HG03460 (cell line): ENCODE data around the gene SPP2.

Experiments
- ATAC-seq: cut with Tn5 transposase; IDR thresholded peaks from one replicate; pipeline ENCODE4 v1.9.1; 2021; ENCODE audit not compliant: unreplicated experiment

The SPP2 gene

DNA sequence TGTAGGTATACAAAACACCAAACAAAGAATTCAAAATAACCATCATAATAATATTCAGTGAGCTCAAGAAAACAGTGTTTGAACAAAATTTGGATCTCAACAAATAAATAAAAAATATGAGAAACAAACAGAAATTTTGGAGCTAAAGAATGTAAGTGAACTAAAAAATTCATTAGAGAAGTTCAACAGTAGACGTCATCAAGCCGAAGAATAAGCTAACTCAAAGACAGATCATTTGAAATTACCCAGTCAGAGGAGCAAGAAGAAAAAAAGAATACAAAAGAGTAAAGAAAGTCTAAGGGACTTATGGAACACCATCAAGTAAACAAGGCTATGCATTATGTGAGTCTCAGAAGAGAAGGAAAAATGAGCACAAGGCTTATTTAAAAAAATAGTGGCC, 16.6 kb upstream of the SPP2 start:
- ATAC-seq, result no peak

- no peak for ATAC-seq
Measured at GRCh38 chr2:234038076-234038802, 12.3 kb upstream of the SPP2 start.

GRCh38 chr2:234044157-234044556, 6.3 kb upstream of the SPP2 start:
- no peak for ATAC-seq

DNA sequence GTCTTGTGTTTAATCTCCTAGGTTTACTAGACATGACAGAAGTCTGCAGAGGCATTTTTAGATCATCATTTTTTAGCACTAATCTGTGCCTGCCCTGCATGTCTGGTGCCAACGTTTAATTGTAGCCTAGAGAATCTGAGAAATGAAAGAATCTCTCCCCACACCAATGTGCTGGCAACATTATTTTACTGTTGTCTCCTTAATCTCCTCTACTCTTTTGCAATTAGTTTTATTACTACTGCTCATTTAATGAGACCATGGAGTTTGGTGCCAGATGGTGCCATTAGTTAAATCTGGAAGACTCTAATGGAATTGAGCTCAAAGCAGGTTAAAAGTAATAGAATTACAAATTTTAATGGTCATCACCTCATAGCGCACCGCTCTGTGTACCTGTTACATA, 4.0 kb upstream of the SPP2 start:
- ATAC-seq, result no peak

DNA sequence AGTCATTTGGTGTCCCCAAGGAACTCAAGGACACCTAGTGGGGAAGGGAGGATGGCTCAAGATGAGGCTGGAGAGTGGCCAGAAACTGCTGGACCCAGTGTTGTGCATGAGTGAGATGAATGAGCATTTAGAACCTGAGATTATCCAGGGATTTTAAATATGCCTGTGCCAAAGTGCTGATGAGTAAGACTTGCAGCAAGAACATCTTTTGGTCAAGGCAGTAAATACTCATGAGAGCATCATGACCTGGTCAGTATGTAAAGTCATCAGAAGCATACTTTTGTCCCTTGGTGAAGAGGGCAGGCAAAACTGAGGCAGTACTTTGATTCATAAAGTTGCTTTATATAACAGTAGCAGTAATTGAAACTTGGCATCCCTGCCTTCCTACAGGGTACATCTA, 3.1 kb upstream of the SPP2 start:
- ATAC-seq, result no peak

DNA sequence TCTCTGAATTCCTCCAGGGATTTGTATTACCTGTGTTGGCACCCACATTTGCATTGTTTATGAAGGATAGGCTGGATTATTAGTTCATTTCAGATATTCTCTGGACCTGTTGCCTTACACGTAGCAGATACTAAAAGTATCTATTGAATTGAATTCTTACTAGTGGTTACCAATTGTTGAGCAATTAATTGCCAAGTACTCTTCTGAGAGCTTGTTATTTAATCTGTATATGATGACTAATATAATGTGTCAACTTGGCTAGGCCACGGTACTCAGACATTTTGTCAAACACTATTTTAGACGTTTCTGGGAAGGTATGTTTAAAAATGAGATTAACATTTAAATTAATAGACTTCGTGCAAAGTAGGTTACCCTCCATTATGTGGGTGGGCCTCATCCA, 2.5 kb upstream of the SPP2 start:
- no peak for ATAC-seq

- no peak for ATAC-seq
Measured at GRCh38 chr2:234051374-234052070, 1.0 kb downstream of the SPP2 start.

GRCh38 chr2:234058881-234059280, 8.4 kb downstream of the SPP2 start:
- no peak for ATAC-seq

DNA sequence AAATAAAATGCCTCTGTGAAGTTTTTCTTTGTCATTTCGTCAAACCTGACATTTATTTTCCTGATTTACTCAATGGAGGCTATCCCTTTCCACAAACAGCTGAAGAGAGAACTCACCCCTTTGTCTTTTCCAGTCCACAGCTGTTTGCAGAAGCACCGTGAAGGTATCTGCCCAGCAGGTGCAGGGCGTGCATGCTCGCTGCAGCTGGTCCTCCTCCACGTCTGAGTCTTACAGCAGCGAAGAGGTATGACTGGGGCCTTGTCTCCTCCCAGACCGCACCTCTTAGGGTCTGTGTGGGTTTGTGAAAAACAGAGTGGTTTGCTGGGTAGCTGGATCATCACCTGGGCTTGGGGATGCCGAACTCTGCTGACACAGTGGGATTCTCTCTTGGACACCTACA, 9.7 kb downstream of the SPP2 start:
- no peak for ATAC-seq

DNA sequence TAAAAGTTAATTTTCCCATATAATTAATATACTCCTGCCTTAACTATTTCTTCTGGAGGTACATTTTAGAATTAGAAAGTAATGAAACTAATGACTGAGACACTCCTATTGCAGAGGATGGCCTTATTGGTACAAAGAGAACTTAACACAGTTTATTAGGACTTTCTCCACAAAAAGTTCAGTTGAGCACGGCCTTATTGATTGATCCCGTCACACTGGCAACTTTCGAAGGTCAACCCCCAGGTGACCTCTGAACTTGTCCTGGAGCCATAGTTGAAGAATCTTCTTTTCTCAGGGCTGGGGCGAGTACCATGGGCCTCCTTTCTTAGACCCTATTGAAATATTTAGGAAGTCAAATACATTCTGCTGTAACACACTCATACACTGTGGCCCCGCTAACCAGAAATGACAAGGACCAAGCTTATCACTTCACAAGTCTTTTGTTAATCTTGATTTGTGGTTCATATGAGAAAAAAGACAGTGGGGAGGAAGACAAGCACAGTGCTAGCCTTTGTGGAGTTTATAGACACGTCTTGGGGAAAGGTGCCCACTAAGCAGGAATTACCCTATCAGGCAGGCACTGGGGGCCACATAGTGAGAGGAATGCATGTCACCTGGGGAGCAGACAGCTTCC, 11.2 kb downstream of the SPP2 start:
- ATAC-seq, result no peak

DNA sequence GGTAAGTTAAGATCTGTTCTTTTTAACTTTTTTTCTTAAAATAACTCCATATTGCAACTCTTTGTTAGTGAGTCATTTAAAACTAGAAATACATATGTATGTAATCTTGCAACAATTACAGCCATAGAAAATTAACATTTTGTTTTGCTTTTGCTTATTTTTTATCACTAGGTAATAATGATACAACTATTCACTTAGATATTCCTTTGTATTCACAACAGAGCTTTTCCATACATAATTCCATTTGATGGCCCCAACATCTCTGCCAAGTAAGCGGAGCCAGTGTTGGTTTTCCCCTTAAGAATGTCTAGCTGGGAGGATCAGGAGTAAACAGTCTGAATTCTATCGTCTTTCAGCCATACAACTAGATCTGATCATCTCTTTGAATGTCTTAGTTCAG, 16.1 kb downstream of the SPP2 start:
- no peak for ATAC-seq

DNA sequence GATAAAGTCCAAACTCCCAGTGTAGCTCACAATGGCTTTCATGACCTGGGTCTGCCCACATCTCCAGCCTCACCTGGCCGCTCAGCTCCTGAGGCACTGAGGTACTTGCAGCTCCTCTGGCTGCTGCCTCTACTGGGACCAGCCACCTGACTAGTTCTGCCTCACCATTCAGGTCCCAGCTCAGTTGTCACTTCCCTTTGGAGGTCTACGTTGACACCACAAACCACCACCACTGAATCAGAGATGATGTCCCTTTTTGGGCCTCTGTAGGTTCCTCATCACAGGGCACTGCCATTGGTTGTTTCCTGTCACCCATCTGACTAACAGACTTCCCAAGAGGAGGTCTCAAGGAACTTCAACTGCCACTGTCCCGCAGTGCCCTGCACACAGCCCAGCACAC, 21.2 kb downstream of the SPP2 start:
- no peak for ATAC-seq

- no peak for ATAC-seq
Measured at GRCh38 chr2:234072454-234072853, 22.0 kb downstream of the SPP2 start.

DNA sequence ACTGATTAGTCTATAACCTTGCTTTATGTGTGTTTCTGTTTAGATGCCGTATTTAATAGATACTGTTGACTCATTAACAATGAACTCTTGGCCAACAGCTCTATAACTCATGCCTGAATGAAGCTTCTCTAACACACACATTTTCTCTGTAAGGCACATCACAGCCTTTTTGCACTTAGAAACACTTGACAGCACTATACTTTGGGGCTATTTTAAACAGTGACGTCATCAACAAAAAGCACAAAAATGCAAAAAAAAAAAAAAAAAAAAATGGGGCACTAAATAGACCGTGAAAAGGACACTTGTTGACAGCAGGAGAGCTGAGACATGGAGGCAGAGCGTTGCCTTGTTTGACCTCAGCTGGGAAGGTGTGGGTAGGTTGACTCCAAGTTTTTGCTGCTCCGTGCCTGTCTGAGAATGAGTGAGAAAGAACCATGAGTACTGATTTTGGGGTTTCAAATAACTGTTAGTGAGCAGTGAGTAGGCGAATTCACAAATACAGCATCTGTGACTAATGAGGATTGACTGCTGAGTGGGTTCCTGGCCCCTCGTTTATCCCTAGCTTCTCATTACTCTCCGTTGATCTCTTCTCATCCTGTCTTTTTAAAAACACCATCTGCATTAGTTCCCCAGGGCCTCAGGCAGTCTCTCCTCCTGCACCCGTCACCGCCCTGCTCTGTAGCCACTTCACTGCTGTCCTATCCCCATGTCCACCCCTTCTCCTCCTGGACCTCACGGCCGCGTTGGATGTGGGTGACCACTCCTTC, 24.4 kb downstream of the SPP2 start:
- ATAC-seq, result no peak

DNA sequence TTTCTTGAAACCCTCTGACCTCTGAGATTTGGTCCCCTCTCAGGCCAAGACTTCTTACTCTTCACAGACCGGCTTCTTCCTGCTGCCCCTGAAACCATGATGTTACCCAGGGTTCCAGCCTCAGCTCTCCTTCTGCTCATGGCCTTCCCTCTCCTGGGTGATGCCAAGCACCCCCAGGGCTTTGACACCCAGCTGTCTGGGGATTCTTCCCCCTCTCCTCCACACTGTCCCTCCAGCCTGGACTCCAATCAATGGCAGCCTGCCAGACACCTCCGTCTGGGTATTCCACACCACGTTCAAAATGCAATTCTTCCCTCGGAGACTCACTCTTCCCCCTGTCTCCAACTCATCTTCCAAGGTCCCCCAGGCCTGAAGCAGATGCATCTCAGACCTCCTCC, 25.0 kb downstream of the SPP2 start:
- no peak for ATAC-seq

DNA sequence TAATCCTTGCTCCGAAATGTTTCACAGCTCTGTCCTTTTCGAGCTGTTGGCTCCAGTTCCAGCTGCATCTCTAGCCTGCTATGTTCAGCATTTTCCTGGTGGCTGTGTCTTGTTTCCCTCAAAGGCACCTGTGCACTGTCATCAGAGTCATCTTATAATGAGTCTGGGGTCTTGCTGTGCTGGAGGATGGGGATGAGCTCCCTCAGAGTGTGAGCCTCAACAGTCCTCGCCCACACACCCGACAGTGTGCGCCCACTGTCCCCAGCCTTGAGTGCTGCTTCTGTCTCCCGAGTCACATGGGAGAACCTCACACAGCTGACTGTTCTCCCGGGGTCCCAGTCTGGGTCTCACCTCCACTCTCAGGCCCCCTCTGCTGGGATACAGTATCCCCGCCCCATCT, 25.4 kb downstream of the SPP2 start:
- ATAC-seq, result no peak

GRCh38 chr2:234076451-234076850, 25.9 kb downstream of the SPP2 start:
- ATAC-seq, result no peak

DNA sequence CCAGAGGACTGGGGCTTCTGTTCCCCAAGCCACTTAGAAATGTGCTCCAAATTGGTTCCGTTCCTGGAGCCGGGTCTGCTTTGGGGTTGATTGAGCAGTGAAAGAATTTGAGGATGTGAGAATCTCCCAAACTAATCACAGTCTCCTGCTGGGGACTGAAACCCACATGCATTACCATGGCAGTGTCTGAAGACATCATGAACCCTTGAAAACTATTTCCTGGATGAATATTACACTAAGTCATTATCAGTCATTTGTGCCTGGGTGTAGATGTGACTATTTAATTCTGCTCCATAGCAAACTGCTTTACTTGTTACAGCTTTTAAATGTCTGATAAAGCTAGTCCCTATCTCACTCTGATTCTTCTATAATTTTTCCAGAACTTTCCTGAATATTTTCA, 27.6 kb downstream of the SPP2 start:
- no peak for ATAC-seq

- ATAC-seq, result no peak
Measured at GRCh38 chr2:234081970-234082822, 31.7 kb downstream of the SPP2 start.

GRCh38 chr2:234083572-234084348, 33.3 kb downstream of the SPP2 start:
- ATAC-seq, result no peak
